ENCODE measurements around the gene RELL2. TPM values are rescaled to one million over a fixed set of nuclear protein-coding genes. Genes with fewer than 3 reads are reported as not detected.
A peak's percentile ranks its signal among the peaks of the same experiment; 100 is the strongest.

The RELL2 gene
- total RNA-seq, 1 donor from 2014 or later = 7.8 TPM

DNA sequence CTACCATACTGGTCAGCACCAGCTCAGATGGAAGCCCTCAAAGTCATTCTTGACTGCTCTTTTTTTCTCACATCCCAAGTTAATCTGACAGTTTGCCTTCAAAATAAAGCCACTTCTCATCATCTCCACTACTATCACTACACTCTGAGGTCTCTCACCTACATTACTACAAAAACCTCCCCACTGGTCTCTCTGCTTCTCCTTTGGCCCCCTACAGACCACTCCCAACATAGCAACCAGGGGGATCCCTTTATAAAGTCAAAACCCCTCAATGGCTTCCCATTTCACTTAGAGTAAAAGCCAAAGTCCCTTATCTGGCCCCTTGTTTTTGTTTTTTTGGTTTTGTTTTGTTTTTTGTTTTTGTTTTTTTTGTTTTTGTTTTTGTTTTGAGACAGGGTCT lies 40.6 kb downstream of the RELL2 start:
- Histone ChIP-seq H3K36me3 (ENCODE audit: control insufficient read depth, insufficient read depth, low read length) (no peaks in the 10 kb centered on the region), H3K27me3 (ENCODE audit: control insufficient read depth, insufficient read depth, low read length) (no peaks in the 10 kb centered on the region), H3K4me3 (ENCODE audit: low read depth, low read length) (no peak overlapping the region)
- DNase-seq (ENCODE audit: low read depth) = no peak
- TF ChIP-seq CTCF (IDR thresholded peaks at IDR 0.05; ENCODE audit: insufficient read depth, low read length, poor library complexity, severe bottlenecking) = peak; percentile 29

- Histone ChIP-seq H3K4me3 (ENCODE audit: low read depth, low read length) (no peak overlapping the region), H3K36me3 (ENCODE audit: control insufficient read depth, insufficient read depth, low read length) (no peaks in the 10 kb centered on the region), H3K27me3 (ENCODE audit: control insufficient read depth, insufficient read depth, low read length) (no peaks in the 10 kb centered on the region)
- TF ChIP-seq CTCF (IDR thresholded peaks at IDR 0.05; ENCODE audit: insufficient read depth, low read length, poor library complexity, severe bottlenecking) = no peak
- DNase-seq (ENCODE audit: low read depth) = no peak
Observed at GRCh38 chr5:141680178-141680577, 43.4 kb downstream of the RELL2 start.

- DNase-seq (ENCODE audit: low read depth) = no peak
- Histone ChIP-seq H3K27me3 (ENCODE audit: control insufficient read depth, insufficient read depth, low read length) (no peaks in the 10 kb centered on the region), H3K36me3 (ENCODE audit: control insufficient read depth, insufficient read depth, low read length) (no peaks in the 10 kb centered on the region), H3K4me3 (ENCODE audit: low read depth, low read length) (no peak overlapping the region)
- no peak for TF ChIP-seq CTCF (IDR thresholded peaks at IDR 0.05; ENCODE audit: insufficient read depth, low read length, poor library complexity, severe bottlenecking)
Observed at GRCh38 chr5:141680751-141681201, 44.0 kb downstream of the RELL2 start.

DNA sequence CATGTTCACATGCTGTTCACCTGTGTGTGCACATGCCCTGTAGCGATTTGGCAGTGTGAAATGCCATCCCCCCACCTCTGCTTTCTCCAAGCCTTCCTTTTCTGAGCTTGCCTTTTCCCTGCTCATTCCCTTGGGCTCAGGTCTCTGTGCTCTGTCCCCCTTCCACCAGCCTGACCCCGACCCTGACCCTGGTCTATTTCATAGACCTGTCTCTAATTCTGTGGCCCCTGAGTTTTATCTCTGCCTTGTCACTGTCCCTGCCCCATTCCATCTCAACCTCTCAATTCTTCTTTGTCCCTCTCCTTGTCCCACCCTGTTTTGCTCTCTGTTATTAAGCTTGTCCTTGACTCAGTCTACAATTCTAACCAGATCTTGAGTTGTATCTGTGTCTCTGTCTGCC lies 44.5 kb downstream of the RELL2 start:
- Histone ChIP-seq H3K4me3 (ENCODE audit: low read depth, low read length) (peak overlapping the region; percentile 42), H3K27me3 (ENCODE audit: control insufficient read depth, insufficient read depth, low read length) (no peaks in the 10 kb centered on the region), H3K36me3 (ENCODE audit: control insufficient read depth, insufficient read depth, low read length) (no peaks in the 10 kb centered on the region)
- TF ChIP-seq CTCF (IDR thresholded peaks at IDR 0.05; ENCODE audit: insufficient read depth, low read length, poor library complexity, severe bottlenecking) = no peak
- no peak for DNase-seq (ENCODE audit: low read depth)

- TF ChIP-seq CTCF (IDR thresholded peaks at IDR 0.05; ENCODE audit: insufficient read depth, low read length, poor library complexity, severe bottlenecking) = no peak
- H3K27me3 ChIP-seq (ENCODE audit: control insufficient read depth, insufficient read depth, low read length) = no peaks in the 10 kb centered on the region
- H3K4me3 ChIP-seq (ENCODE audit: low read depth, low read length) = peak within 1 kb of the TSS; percentile 42
- peak; percentile 47 for DNase-seq (ENCODE audit: low read depth)
- H3K36me3 ChIP-seq (ENCODE audit: control insufficient read depth, insufficient read depth, low read length) = no peaks in the 10 kb centered on the region
Observed at GRCh38 chr5:141681695-141682641, 45.2 kb downstream of the RELL2 start, which contains the start of gene ARAP3. Gene ARAP3, minus strand, starts transcription at chr5:141682230. Its CDS starts 1,744 bp downstream, at chr5:141680486.

Measured in kidney epithelial cell (primary cell).